Gastroesophageal sphincter (tissue), 3 donors: ENCODE data around the gene MAP3K9.

Source experiments
- EP300 ChIP-seq: sonication (generic); formaldehyde crosslinking; IDR thresholded peaks from one replicate; pipeline ENCODE4 v1.6.1; 2017; ENCODE audit warnings: antibody characterized with exemption, mild to moderate bottlenecking
- POLR2AphosphoS5 ChIP-seq: sonication (generic); formaldehyde crosslinking; IDR thresholded peaks from one replicate; pipeline ENCODE4 v1.6.1; 2017; ENCODE audit warnings: antibody characterized with exemption
- TF ChIP-seq, protein P1 (sequence below), 4 experiments: fragments of 200-600 bp in 2 of 4; fragments of 450-650 bp in 2 of 4; sonication (generic) in 1 of 4; IDR thresholded peaks; one replicate each; pipeline ENCODE4 v1.5.1; 2017 to 2019; ENCODE audit warnings: antibody characterized with exemption in 4 of 4, mild to moderate bottlenecking in 2 of 4, moderate library complexity in 2 of 4

DNA sequence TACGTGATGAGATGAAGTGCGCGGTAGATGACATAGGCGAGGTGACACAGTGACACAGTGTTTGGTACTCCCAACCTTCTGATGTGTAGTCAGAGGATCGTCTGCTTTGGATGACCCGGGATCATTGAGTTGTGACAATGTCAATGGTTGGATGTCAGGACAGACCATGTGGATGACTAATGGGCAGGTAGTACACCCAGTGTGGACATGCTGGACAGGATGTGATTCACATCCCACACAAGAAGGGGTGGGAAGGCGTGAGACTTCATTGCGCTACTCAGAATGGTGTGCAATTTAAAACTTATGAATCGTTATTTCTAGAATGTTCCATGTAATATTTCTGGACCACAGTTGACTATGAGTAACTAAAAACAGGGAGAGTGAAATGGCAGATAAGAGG lies 23.8 kb downstream of the MAP3K9 start:
- TF ChIP-seq, protein P1, sequence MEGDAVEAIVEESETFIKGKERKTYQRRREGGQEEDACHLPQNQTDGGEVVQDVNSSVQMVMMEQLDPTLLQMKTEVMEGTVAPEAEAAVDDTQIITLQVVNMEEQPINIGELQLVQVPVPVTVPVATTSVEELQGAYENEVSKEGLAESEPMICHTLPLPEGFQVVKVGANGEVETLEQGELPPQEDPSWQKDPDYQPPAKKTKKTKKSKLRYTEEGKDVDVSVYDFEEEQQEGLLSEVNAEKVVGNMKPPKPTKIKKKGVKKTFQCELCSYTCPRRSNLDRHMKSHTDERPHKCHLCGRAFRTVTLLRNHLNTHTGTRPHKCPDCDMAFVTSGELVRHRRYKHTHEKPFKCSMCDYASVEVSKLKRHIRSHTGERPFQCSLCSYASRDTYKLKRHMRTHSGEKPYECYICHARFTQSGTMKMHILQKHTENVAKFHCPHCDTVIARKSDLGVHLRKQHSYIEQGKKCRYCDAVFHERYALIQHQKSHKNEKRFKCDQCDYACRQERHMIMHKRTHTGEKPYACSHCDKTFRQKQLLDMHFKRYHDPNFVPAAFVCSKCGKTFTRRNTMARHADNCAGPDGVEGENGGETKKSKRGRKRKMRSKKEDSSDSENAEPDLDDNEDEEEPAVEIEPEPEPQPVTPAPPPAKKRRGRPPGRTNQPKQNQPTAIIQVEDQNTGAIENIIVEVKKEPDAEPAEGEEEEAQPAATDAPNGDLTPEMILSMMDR (IDR thresholded peaks at IDR 0.05), result no peak
- TF ChIP-seq EP300 (no peak), POLR2AphosphoS5 (no peak)
